Measurements from ENCODE around the gene RPL6.

Gene RPL6

DNA sequence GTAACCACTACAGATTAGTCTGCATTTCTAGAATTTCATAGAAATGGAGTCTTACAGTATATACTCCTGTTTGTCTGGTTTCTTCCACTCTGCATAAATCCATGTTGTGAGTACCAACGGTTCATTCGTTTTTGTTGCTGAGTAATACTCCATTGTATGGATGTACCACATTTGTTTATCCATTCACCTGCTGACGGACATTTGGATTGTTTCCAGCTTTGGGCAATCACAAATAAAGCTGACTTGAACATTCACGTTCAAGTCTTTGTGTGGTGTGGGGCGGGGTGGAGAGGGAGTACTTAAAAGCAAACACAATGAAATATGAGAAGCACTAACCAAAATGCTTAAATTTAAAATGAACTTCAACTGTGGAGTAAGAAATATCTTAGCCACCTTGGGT lies 34.3 kb downstream of the RPL6 start:
- DNase-seq: peak; percentile 62

DNA sequence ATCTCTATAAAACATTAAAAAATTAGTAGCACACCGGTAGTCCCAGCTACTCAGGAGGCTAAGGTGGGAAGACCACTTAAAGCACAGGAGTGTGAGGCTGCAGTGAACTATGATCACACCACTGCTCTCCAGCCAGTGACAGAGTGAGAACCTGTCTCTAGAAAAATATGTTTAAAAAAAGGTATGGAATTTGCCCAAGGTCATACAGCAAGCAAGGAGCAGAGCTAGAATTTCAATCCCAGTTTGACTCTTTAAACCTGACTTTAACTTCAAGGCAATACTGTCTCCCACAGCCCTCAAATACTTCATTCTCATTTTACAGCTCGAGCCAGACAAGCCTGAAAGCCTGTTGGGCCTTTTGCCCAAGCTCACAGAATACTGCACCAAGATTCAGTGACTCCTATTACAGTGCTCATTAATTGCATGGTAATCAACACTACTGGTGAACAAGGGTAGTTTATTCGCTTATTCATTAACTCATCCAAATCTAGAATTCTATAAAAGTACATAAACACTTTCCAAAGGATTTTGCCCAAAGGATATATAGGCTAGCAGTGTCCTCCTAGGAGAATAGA lies 35.2 kb downstream of the RPL6 start:
- DNase-seq: no peak

DNA sequence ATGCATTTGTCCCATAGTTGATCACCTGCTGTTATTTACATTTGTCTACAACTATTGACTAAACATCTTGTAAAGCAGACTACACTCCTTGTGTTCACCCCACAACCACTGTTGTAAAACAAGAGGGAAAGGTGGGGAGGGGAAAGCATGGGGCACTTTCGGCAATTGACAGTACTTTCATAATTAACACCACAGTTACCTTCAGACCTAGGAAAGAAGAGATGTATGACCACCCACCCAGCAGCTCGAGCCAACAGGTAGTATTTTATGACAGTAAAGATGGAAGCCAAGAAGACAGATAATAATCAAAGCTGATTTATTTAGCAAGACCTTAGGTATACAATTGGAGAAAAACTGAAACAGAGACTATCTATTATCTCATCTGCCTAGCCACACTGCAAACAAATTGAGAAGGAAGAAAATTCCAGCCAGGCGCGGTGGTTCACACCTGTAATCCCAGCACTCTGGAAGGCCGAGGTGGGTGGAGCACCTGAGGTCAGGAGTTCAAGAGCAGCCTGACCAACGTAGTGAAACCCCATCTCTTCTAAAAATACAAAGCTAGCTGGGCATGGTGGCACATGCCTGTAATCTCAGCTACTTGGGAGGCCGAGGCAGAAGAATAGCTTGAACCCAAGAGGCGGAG lies 38.4 kb downstream of the RPL6 start:
- peak; percentile 58 for DNase-seq

DNA sequence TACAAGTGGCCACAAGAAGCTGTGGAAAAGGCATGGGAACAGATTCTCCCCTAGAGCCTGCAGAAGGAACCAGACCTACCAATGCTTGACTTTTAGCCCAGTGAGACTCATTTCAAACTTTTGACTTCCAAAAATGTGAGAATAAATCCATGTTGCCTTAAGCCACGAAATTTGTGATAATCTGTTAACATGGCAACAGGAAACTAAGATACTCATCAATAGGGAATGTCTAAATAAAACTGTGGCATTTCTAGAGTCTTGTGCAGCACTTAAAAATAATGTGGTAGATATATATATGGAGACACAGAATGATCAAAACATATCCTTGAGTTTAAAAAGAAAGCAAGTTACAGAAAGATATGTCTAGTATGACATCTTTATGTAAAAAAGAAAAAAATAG lies 39.2 kb downstream of the RPL6 start:
- DNase-seq: no peak

DNA sequence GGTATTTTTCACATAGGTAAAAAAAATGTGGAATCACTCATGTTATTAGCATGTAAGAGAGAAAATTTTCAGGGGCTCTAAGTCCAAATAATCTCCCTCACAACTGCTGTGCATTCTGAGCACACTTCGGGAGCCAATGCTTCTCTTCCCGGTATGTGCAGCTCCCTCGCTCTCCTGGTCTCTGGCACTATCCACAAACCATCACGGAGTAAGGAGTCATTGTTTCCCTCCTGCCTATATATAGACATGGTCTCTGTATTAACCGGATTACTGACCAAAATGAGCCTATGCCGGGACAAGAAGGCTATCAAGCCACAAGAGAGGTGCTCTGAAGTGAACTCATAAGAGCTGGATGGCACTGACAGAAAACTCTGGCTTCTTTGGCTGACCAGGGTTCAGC lies 40.5 kb downstream of the RPL6 start:
- DNase-seq: no peak

DNA sequence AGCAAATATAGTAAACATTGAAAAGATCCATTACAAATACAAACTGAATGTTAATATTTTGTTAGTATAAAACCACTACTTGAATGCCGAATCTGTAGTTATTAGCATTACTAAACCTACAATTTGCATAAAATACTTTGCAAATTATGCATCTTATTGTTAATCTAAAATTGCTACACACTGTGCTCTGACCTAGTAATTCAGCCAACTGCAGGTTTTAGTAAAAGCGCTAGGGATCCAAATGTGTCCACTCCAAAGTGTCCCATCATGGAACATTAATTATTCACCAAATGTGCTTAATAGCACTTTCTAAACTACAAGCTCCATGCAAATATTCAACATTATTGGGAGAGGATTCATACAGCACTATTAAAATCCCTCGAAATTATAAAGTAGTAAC lies 41.4 kb downstream of the RPL6 start:
- DNase-seq: no peak

DNA sequence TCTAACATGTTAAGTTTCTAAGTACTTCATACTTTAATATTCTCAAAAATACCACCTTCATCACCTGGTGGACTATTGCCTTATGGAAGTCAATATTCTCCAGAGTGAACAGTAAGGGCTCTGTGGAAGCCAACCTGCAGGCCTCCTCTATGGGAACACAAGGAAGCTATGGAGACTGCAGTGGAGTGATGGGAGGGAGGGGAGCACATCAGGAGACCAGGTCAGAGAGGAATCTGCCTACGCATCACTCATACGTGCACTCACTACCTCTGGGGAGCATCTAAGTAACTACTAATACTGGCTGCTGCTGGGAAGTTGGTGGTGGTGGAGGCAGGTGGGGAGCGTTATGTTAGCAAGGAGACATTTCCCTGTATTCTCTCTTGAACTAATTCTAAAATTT lies 47.1 kb downstream of the RPL6 start:
- no peak for DNase-seq

DNA sequence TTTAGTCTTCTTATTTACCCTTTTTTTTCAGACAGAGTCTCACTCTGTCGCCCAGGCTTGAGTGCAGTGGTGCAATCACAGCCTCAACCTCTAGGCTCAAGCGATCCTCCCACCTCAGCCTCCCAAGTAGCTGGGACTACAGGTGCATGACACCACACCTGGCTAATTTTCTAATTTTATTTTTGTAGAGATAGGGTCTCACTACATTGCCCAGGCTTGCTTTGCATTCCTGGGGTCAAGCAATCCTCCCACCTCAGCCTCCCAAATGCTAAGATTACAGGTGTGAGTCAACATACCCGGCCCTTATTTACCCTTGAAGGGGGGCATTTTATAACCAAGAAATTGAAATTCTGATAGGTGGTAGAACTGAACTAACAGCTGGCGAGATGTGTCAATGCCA lies 48.1 kb downstream of the RPL6 start:
- DNase-seq: no peak

DNA sequence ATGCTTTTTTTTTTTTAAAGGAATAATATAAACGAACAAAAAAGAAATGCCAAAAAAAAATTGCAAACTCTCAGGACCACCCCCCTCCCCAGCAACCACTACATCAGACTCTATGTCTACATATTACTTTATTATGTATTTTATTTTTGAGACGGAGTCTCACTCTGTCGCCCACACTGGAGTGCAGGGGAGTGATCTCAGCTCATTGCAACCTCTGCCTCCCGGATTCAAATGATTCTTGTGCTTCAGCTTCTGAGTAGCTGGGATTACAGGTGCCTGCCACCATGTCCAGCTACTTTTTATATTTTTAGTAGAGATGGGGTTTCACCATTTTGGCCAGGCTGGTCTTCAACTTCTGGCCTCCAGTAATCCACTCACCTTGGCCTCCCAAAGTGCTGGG lies 50.1 kb downstream of the RPL6 start:
- DNase-seq: no peak

DNA sequence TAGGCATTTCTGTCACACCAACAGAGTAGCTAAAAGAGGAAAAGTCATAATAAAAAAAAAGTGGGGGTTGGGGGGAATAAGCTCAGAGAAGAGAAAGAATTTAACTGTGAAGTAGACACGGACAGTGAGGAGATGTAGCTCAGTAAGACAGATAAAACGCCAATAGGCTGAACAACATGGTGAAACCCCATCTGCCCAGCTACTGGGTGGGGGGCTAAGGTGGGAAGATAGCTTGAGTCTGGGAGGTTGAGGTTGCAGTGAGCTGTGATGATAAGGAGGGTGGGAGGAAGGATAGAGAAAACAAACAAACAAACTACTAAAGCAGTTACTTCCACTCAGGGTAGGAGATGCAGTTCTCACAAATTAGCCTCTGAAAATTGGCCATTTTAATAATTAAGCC lies 52.2 kb downstream of the RPL6 start:
- DNase-seq: no peak
